ENCODE data around the gene MTHFD1L. TPM values are rescaled to one million over a fixed set of nuclear protein-coding genes. Genes with fewer than 3 reads are reported as not detected.

Gene MTHFD1L
- total RNA-seq, 4 donors from 2014 or later: 3.0 to 9.4 (median 5.2) TPM

DNA sequence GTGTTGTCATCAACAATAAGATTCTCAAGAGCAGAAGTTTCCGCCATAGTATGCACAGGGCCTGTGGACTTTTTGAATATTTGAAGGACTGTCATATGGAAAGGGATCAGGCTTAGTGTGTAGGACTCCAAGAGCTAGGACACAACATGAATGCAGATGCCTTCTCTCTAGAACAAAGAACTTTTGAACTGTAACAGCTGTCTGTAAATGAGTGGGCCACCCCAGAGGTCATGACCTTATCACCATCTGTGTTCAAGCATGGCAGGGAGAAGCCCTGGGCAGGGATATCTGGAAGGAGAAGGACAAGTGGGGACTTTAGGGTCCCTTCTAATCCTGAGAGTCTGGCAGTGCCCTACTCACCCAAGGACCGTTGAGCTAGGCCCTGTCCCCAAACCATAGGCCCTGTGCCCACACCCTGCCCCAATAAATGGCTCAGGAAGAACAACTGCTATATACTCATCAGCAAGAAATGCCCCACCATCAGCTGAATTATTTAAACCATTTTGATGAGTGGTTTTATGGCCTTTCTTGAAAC, 70.6 kb downstream of the MTHFD1L start:
- no peaks in the 10 kb centered on the region for H3K9me3 ChIP-seq
- WGBS: 93% methylated on average over 2 of the region's 2 CpGs
- H3K36me3 ChIP-seq: no peaks in the 10 kb centered on the region
- peaks cover 15% of the 10 kb centered on the region for H3K4me1 ChIP-seq
- H3K4me3 ChIP-seq: no peak overlapping the region
- no peak for DNase-seq (ENCODE audit: low spot score in 2 of 2)
- no peak overlapping the region for H3K27ac ChIP-seq
- H3K27me3 ChIP-seq: no peaks in the 10 kb centered on the region
- no peak for TF ChIP-seq EP300 (IDR thresholded peaks at IDR 0.05)
- TF ChIP-seq, protein P1, sequence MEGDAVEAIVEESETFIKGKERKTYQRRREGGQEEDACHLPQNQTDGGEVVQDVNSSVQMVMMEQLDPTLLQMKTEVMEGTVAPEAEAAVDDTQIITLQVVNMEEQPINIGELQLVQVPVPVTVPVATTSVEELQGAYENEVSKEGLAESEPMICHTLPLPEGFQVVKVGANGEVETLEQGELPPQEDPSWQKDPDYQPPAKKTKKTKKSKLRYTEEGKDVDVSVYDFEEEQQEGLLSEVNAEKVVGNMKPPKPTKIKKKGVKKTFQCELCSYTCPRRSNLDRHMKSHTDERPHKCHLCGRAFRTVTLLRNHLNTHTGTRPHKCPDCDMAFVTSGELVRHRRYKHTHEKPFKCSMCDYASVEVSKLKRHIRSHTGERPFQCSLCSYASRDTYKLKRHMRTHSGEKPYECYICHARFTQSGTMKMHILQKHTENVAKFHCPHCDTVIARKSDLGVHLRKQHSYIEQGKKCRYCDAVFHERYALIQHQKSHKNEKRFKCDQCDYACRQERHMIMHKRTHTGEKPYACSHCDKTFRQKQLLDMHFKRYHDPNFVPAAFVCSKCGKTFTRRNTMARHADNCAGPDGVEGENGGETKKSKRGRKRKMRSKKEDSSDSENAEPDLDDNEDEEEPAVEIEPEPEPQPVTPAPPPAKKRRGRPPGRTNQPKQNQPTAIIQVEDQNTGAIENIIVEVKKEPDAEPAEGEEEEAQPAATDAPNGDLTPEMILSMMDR (IDR thresholded peaks at IDR 0.05): no peak
- TF ChIP-seq POLR2A (IDR thresholded peaks at IDR 0.05): no peak
- TF ChIP-seq POLR2AphosphoS5 (IDR thresholded peaks at IDR 0.05): no peak

DNA sequence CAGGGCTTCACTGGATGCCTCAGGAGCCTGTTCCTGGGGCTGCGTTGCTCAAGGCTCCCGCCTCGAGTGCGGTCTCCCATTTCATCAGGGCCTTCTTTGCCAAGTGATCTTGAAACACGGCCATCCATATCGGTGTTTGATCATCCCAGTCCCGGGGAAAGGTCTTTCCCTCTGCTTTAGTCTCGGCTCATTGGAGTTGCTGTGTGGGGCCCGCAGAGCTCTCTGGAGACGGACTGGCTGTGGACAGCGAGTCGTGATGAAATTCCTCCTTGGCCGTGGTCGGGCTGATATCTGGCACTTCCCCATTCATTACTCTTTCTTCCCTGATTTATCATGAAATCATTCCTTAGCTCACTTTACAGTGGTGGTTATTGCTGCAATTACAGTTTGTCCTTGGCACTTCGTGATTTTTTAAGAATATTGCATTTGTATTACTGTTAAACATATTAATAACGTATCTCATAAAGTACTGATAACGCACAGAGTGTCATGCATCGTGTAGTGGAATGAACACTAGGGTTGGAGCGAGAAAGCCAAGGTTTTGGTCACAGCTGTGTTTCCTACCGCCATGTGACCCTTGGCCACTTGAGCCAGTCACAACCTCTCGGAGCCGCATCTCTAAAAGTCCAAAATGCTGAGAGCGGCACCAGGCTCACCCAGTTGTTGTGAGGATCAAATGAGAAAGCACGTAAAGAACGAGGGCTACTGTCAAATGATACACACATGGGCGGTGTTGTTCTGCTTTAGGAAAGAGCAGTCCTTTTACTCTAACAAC, 71.8 kb downstream of the MTHFD1L start:
- H3K36me3 ChIP-seq: no peaks in the 10 kb centered on the region
- DNase-seq (ENCODE audit: low spot score in 2 of 2): no peak
- H3K27ac ChIP-seq: no peak overlapping the region
- no peaks in the 10 kb centered on the region for H3K27me3 ChIP-seq
- no peaks in the 10 kb centered on the region for H3K9me3 ChIP-seq
- 90% methylated on average over 26 of the region's 26 CpGs for WGBS
- H3K4me1 ChIP-seq: peaks cover 15% of the 10 kb centered on the region
- TF ChIP-seq, protein P1 (IDR thresholded peaks at IDR 0.05): no peak
- TF ChIP-seq EP300 (IDR thresholded peaks at IDR 0.05): no peak
- TF ChIP-seq POLR2AphosphoS5 (IDR thresholded peaks at IDR 0.05): no peak
- TF ChIP-seq POLR2A (IDR thresholded peaks at IDR 0.05): no peak
- H3K4me3 ChIP-seq: no peak overlapping the region

DNA sequence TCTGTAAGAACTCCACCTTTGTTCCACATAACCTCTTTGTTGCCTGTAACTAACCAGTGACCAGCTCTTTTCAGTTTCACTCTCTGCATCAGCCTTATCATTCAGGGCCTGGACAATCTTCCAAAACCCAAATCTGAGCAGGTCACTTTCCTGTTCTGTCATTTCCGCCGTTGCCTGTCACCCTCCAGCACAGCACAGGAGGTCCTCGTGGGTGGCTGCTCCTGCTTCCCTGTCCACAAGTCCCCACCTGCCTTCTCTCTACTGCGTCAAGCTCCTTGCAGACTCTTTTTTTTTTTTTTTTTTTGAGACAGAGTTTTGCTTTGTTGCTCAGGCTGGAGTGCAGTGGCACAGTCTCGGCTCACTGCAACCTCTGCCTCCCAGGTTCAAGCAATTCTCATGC, 73.9 kb downstream of the MTHFD1L start:
- no peaks in the 10 kb centered on the region for H3K9me3 ChIP-seq
- no peak for TF ChIP-seq POLR2AphosphoS5 (IDR thresholded peaks at IDR 0.05)
- TF ChIP-seq, protein P1 (IDR thresholded peaks at IDR 0.05): no peak
- TF ChIP-seq POLR2A (IDR thresholded peaks at IDR 0.05): no peak
- no peak for TF ChIP-seq EP300 (IDR thresholded peaks at IDR 0.05)
- H3K27me3 ChIP-seq: no peaks in the 10 kb centered on the region
- WGBS: 85% methylated on average over 5 of the region's 5 CpGs
- H3K4me1 ChIP-seq: peaks cover 3% of the 10 kb centered on the region
- H3K4me3 ChIP-seq: no peak overlapping the region
- no peak for DNase-seq (ENCODE audit: low spot score in 2 of 2)
- H3K27ac ChIP-seq: no peak overlapping the region
- H3K36me3 ChIP-seq: no peaks in the 10 kb centered on the region

- TF ChIP-seq, protein P1 (IDR thresholded peaks at IDR 0.05): no peak
- TF ChIP-seq POLR2AphosphoS5 (IDR thresholded peaks at IDR 0.05) (no peak), EP300 (IDR thresholded peaks at IDR 0.05) (no peak), POLR2A (IDR thresholded peaks at IDR 0.05) (no peak)
- Histone ChIP-seq H3K36me3 (no peaks in the 10 kb centered on the region), H3K9me3 (no peaks in the 10 kb centered on the region), H3K4me3 (no peak overlapping the region), H3K4me1 (peaks cover 3% of the 10 kb centered on the region), H3K27ac (no peak overlapping the region), H3K27me3 (no peaks in the 10 kb centered on the region)
- WGBS: 68% methylated on average over 7 of the region's 7 CpGs
- DNase-seq (ENCODE audit: low spot score in 2 of 2): no peak
Measured at GRCh38 chr6:150940941-150941340, 75.4 kb downstream of the MTHFD1L start.

GRCh38 chr6:150949526-150949925, 84.0 kb downstream of the MTHFD1L start:
- Histone ChIP-seq H3K27me3 (no peaks in the 10 kb centered on the region), H3K27ac (no peak overlapping the region), H3K4me3 (no peak overlapping the region), H3K36me3 (no peaks in the 10 kb centered on the region), H3K4me1 (no peaks in the 10 kb centered on the region), H3K9me3 (no peaks in the 10 kb centered on the region)
- TF ChIP-seq POLR2AphosphoS5 (IDR thresholded peaks at IDR 0.05) (no peak), EP300 (IDR thresholded peaks at IDR 0.05) (no peak), POLR2A (IDR thresholded peaks at IDR 0.05) (no peak)
- TF ChIP-seq, protein P1 (IDR thresholded peaks at IDR 0.05): no peak
- no peak for DNase-seq (ENCODE audit: low spot score in 2 of 2)
- 87% methylated on average over 11 of the region's 11 CpGs for WGBS
